GM18499 (cell line): ENCODE measurements around the gene HYAL1.
"Not testable (repeated sequence)": the region's sequence is repeated elsewhere in the genome, so short reads cannot be mapped to it uniquely, and the experiment has no call there.

Experiments
- ATAC-seq: cut with Tn5 transposase; IDR thresholded peaks from one replicate; pipeline ENCODE4 v1.9.1; 2021; ENCODE audit warnings: moderate number of reproducible peaks; ENCODE audit not compliant: insufficient read depth, unreplicated experiment

The HYAL1 gene

GRCh38 chr3:50264383-50264963 is 38.9 kb downstream of the HYAL1 start:
- no peak for ATAC-seq

- no peak for ATAC-seq
Measured at GRCh38 chr3:50263478-50264382, 39.6 kb downstream of the HYAL1 start.

DNA sequence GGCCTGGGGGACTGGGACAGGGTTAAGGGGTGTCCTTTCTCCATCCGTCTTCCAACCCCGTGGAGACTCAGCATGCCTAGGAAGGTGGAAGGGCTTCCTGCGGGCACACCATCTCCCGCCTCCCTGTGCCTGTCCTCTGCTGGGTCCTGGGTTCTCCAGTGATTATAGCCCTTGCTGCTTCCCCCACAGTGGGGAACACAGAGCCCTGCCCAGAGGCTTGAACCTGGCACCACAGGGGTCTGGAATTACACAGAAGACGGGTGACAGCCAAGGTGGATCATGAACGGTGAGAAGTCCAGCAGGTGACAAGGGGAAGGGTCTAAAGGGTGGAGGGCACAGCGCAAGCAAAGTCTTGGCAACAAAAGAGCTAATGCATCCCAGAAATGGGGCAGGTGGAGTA is 40.6 kb downstream of the HYAL1 start:
- ATAC-seq, result no peak

DNA sequence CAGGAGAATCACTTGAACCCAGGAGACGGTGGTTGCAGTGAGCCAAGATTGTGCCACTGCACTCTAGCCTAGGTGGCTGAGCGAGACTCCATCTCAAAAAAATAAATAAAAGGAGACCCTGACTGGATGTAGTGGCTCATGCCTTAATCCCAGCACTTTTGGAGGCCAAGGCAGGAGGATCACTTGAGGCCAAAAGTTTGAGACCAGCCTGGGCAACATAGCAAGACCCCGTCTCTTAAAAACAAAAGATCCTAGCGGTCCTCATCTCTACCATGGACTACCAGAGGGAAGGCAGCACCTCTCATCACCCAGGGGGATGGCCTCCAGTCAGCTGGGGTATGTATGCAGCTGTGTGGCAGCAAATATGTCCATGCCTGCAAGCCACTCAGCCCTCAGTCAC is 41.2 kb downstream of the HYAL1 start:
- ATAC-seq, result not testable (repeated sequence)

DNA sequence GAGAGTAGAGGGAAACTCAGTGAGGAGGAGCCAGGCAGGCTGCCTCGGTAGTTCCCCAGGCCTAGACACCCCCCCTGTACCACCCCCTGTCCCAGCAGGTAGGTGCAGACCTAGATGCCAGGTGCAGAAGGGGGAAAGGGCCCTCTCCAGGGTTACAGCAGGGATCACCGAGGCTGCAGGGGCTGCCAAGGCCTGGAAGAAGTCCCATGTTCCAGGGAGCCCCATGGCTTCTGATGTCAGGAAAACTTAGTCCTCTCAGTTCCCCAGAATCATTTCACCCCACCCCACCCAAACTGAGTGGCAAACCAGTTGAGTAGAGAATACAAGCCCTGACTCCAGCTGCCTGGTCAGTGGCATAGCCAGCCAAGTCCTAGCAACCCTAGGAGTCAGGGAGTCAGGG is 41.9 kb downstream of the HYAL1 start:
- ATAC-seq, result no peak

DNA sequence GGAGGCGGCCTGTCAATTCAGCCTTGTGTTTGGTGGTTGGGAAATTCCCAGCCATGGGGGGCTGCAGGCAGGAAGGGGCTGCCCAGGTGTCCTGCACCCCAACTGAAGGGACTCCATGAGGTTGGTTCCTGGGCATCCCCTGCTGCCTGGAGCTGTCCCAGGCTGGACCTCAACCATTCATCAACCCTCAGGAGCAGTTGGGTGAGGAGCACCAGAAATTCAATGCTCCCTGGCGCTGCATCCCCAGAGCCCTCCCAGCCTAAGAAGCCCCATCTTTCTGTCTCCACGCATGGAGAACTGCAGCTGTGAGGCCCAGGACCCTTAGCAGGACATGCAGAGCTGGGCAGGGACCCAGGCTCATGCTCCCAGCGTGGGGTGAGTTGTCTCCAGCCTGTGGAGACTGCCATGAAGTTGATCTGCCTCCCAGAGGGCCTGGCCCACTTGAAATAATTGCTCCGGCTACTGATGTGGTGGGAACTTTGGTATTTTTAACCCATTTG is 42.4 kb downstream of the HYAL1 start:
- ATAC-seq, result no peak

DNA sequence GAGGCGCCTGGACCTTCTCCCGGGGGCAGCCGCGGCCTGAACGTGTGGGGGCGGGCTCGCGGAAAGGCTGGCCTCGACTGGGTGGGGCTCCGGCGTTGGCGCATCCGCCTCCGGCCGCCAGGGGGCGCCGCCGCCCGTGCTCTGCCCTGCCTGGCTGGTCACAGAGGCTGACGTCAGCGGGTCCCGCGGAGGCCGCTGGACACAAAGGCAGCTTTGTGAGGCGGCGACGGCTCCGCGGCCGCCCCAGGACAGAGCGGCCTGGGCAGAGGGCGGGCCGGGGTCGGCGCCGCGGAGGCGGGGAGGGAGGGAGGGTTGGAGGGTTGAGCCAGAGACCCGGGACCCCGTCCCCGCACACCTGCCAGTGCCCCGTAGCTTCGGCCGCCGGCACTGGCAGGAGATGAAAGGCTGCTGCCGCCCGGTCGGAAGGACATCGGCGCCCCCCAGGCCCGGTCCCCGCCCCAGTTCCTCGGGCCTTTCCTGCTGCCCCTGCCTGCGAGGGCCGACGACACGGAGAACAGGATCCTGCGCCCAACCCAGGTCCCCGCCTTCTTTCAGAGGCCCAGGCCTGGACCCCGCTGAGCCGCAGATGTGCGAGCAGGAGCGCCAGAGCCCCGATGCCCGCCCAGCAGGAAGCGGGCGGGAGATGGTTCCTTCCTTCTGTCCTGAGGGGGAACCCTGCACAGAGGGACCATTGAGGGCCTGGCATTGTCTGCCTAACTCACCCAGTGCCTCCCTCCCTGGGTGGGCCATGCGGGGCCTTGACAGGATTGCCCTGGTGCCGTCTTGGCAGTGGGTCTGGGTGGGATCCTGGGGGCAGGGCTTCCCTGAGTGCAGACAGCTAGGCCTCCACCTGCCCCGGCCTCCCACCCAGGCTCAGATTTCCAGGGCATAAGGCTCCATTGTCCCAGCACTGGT is 43.1 kb downstream of the HYAL1 start:
- ATAC-seq, result no peak

DNA sequence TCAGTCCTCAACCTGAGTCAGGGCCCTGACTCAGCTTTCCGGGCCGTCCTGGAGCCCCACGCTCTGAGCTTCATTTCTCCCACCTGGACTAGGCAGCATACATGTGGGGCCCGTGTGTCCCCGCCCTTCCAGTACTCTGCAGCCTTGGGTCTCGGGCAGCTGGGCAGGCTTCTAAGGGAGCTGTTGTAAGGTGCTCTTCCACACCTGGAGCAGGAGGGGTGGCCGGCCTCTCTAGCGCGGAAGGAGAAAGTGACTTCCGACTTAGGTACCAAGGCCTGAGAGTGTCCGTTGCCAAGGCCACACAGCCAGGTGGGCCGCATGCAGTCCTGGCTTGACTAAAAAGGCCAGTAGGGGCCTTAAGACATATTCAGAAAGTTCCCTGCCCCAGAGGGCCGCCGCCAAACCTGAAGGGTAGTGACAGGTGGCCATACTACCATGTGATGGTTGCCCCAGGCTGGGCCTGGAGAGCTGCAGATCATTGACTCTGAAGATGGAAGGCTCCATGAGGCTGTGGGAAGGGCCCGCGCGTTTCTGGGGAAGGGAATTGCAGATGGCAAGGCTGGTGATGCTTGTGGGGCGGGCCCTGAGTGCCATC is 43.8 kb downstream of the HYAL1 start:
- no peak for ATAC-seq

- ATAC-seq, result no peak
Measured at GRCh38 chr3:50258979-50259378, 44.4 kb downstream of the HYAL1 start.

DNA sequence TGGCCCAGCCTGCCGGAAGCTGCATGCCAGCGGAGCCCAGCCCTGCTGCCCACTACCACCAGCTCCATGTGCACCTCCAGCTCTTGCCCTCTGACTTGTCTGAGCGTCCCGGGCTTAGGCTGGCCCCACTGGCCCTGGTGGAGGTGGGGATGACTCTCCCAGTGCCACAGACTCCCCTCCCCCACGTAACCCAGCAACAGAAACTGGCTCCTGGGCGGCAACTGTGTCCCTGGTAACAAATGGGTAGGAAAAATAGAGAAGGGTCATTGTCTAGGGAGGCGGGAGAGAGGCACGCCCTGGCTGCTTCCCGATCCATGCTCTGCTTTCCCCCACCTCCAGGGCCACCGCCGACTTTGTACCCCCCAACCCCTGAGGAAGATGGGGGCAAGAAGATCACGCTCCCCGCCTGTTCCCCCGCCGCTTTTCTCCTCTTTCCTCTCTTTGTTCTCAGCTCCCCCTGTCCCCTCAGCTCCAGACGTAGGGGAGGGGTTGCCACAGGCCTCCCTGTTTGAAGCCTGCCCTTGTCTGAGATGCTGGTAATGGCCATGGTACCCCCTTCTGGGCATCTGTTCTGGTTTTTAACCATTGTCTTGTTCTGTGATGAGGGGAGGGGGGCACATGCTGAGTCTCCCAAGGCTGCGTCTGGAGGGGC is 45.2 kb downstream of the HYAL1 start:
- ATAC-seq, result no peak

- no peak for ATAC-seq
Measured at GRCh38 chr3:50256978-50257890, 46.1 kb downstream of the HYAL1 start.

GRCh38 chr3:50255251-50255615 is 48.1 kb downstream of the HYAL1 start:
- no peak for ATAC-seq

DNA sequence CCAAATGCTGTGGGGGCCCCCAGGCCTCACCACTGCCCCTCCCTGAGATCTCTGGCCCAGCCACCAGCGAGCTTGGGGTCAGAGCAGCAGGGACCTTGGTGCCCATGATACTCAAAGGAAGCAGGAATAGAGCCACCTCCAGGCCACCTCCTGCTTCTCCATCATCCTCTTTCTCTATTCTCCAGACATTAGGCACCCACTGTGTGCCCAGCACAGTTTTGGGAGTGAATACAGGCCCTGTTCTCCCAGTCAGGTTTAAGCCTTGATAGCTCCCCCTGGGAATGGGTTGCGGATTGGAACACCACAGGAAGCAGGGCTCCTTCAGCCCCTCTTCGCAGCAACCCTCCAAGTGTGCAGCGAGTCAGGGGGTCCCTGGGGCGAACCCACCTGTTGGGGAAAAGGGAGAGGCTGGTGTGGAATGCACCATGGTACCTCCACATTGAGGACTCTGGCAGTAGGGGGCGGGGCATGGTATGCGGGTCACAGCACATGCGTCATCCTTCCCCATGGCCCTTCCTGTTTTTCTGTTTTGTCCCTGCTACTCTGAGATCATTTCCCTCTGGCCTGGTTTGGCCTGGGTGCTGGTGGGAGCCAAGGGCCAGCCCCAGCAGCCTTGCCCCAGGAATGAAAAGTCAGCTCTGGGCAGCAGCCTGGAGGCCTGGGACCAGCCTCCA is 48.7 kb downstream of the HYAL1 start:
- ATAC-seq, result no peak

GRCh38 chr3:50251220-50251619 is 52.2 kb downstream of the HYAL1 start:
- ATAC-seq, result no peak

DNA sequence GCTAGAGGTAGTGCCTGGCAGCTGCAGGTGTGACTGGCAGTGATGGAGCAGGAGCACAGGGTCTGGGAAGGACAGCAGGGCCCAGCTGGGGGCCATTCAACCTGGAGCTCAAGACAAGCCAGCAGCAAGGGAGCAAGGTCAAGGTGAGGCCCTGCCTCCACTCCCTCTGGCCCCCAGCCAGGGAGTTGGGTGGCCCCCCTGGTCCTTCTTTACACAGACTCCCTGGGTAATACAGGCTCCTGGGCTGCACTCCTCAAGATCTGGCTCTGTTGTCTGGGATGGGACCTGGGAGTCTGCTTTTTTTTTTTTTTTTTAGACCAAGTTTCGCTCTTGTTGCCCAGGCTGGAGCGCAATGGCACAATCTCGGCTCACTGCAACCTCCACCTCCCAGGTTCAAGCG is 52.9 kb downstream of the HYAL1 start:
- no peak for ATAC-seq
